Liver (tissue), 3 donors: ENCODE data around the gene PCDHA5.

ENCODE experiments used
- ATF3 ChIP-seq: IDR thresholded peaks from 2 replicates; pipeline ENCODE4 v1.6.1; 2016; ENCODE audit warnings: antibody characterized with exemption
- EGR1 ChIP-seq, 2 donors: IDR thresholded peaks; 2 replicates each; pipeline ENCODE4 v1.6.1; 2016 to 2018; ENCODE audit warnings: antibody characterized with exemption in 2 of 2, low read depth in 2 of 2
- FOXA2 ChIP-seq: IDR thresholded peaks from 2 replicates; pipeline ENCODE4 v1.6.1; 2016; ENCODE audit warnings: antibody characterized with exemption
- JUND ChIP-seq, 2 donors: IDR thresholded peaks; 2 replicates each; pipeline ENCODE4 v1.6.1; 2016; ENCODE audit warnings: antibody characterized with exemption in 2 of 2
- NR2F2 ChIP-seq: IDR thresholded peaks from 2 replicates; pipeline ENCODE4 v1.6.1; 2016; ENCODE audit warnings: antibody characterized with exemption
- TAF1 ChIP-seq: conservative IDR thresholded peaks from 2 replicates; pipeline ENCODE4 v1.6.1; 2016; ENCODE audit warnings: antibody characterized with exemption, mild to moderate bottlenecking
- ZBTB33 ChIP-seq: IDR thresholded peaks from 2 replicates; pipeline ENCODE4 v1.6.1; 2016; ENCODE audit warnings: antibody characterized with exemption
- TF ChIP-seq, protein P1 (sequence below): fragments of 150-350 bp; IDR thresholded peaks from 2 replicates; pipeline ENCODE4 v1.5.1; 2017; ENCODE audit warnings: improper control_type of control experiment, low read depth, low read length; ENCODE audit not compliant: missing input control
- TF ChIP-seq, protein P2 (sequence below): IDR thresholded peaks from 2 replicates; pipeline ENCODE4 v1.6.1; 2016; ENCODE audit warnings: antibody characterized with exemption, mild to moderate bottlenecking
- donor health status: healthy.
- donor health status: healthy.

- no peak for TF ChIP-seq FOXA2
- no peak for TF ChIP-seq EGR1 (IDR thresholded peaks at IDR 0.05; ENCODE audit: low read depth in 2 of 2)
- TF ChIP-seq JUND (IDR thresholded peaks at IDR 0.05) = no peak
- TF ChIP-seq TAF1 = no peak
- no peak for TF ChIP-seq ATF3
- TF ChIP-seq, protein P1, sequence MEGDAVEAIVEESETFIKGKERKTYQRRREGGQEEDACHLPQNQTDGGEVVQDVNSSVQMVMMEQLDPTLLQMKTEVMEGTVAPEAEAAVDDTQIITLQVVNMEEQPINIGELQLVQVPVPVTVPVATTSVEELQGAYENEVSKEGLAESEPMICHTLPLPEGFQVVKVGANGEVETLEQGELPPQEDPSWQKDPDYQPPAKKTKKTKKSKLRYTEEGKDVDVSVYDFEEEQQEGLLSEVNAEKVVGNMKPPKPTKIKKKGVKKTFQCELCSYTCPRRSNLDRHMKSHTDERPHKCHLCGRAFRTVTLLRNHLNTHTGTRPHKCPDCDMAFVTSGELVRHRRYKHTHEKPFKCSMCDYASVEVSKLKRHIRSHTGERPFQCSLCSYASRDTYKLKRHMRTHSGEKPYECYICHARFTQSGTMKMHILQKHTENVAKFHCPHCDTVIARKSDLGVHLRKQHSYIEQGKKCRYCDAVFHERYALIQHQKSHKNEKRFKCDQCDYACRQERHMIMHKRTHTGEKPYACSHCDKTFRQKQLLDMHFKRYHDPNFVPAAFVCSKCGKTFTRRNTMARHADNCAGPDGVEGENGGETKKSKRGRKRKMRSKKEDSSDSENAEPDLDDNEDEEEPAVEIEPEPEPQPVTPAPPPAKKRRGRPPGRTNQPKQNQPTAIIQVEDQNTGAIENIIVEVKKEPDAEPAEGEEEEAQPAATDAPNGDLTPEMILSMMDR = no peak
- TF ChIP-seq ZBTB33 = no peak
- TF ChIP-seq NR2F2 = no peak
- TF ChIP-seq, protein P2, sequence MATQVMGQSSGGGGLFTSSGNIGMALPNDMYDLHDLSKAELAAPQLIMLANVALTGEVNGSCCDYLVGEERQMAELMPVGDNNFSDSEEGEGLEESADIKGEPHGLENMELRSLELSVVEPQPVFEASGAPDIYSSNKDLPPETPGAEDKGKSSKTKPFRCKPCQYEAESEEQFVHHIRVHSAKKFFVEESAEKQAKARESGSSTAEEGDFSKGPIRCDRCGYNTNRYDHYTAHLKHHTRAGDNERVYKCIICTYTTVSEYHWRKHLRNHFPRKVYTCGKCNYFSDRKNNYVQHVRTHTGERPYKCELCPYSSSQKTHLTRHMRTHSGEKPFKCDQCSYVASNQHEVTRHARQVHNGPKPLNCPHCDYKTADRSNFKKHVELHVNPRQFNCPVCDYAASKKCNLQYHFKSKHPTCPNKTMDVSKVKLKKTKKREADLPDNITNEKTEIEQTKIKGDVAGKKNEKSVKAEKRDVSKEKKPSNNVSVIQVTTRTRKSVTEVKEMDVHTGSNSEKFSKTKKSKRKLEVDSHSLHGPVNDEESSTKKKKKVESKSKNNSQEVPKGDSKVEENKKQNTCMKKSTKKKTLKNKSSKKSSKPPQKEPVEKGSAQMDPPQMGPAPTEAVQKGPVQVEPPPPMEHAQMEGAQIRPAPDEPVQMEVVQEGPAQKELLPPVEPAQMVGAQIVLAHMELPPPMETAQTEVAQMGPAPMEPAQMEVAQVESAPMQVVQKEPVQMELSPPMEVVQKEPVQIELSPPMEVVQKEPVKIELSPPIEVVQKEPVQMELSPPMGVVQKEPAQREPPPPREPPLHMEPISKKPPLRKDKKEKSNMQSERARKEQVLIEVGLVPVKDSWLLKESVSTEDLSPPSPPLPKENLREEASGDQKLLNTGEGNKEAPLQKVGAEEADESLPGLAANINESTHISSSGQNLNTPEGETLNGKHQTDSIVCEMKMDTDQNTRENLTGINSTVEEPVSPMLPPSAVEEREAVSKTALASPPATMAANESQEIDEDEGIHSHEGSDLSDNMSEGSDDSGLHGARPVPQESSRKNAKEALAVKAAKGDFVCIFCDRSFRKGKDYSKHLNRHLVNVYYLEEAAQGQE = no peak
Observed at GRCh38 chr5:140822281-140822629, 842 bp downstream of the PCDHA5 start.
